Urothelium cell line (cell line): ENCODE measurements around the gene VAV2.

Source experiments
- DNase-seq: peaks from one replicate; pipeline ENCODE4 v3.0.0; 2011; ENCODE audit warnings: low spot score, mixed read lengths
- FAIRE-seq: peaks from 2 replicates; lab custom pipeline; 2011; peaks lifted over from hg19 to GRCh38; lab: Jason Lieb, UNC

The VAV2 gene

DNA sequence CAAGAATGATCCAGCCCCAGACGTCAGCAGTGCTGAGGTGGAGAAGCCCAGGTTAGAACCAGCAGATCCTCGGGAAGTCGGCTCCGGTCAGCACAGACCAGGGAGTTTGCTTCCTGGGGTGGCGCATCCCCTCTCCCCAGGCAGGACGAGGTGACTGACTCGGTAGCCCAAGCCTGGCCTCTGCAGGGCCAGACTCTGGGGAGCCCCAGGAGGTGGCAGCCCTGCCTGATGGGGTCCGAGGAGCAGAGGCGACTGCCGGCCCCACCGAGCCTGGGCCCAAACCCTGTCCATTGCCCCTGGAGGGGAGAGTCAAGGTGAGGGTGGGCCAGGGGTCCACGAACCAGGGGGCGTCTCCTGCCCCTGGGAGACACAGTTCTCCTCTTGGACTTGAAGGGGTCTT is 201.1 kb downstream of the VAV2 start:
- DNase-seq (no peak), FAIRE-seq (no peak)

DNA sequence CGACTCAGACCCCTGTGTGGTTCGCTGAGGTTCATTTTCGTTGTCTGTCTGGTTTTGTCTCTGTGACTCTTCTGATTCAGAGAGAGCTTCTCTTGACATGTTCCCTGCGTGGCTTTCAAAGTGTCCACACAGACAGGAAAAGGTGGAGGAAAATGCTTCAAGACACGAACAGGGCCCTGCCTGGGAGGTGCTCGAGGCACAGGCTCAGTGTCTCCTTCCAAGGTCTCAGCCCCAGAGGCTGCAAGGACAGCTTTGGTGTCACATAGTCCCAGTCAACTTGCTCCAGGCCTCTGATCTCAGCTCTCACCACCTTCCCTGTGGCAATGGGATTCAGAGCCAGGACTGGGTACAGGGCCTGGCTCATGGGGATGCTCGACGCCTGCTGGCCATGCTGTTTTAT is 202.3 kb downstream of the VAV2 start:
- FAIRE-seq (no peak), DNase-seq (no peak)

DNA sequence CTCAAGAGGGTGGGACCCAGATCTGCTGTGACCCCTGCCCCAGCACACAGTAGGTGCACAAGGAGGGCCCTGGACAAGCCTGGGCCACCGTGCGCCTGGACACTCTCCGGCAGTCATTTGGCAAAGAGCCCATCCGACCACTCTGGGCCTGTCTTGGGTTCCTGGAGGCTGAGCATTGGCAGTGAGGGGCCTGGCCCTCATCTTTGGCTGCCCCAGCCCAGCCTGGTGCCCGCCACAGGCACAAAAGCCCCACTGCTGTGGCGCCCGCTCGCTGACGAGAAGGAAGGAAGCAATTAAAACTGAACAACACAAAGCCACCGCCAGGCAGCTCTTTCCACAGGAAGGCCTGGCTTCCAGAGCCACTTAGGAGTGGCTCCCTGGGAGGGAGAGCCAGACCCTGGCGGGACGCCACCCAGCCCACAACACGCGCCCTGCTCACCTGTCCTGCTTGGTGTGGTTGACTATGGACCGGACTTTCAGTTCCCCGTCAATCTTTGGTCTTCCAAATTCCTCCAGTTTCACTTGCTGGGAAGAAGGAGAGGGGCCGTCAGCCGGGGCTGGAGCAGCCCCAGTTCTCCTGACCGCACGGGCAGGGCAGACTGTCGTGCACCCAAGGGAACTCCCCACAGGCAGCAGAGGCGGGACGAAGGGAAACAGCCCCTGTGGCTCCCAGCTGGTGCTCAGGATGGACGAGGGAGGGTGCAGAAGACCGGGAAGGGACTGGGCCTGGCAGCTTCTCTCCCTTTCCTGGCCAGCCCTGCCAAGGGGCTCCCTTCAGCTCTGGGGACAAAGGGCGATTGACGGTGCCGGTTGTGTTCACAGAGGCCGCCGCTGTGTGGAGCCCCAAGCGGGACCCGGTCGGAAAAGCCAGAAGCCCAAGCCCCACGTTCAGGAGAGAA is 203.1 kb downstream of the VAV2 start:
- DNase-seq (no peak), FAIRE-seq (no peak)

DNA sequence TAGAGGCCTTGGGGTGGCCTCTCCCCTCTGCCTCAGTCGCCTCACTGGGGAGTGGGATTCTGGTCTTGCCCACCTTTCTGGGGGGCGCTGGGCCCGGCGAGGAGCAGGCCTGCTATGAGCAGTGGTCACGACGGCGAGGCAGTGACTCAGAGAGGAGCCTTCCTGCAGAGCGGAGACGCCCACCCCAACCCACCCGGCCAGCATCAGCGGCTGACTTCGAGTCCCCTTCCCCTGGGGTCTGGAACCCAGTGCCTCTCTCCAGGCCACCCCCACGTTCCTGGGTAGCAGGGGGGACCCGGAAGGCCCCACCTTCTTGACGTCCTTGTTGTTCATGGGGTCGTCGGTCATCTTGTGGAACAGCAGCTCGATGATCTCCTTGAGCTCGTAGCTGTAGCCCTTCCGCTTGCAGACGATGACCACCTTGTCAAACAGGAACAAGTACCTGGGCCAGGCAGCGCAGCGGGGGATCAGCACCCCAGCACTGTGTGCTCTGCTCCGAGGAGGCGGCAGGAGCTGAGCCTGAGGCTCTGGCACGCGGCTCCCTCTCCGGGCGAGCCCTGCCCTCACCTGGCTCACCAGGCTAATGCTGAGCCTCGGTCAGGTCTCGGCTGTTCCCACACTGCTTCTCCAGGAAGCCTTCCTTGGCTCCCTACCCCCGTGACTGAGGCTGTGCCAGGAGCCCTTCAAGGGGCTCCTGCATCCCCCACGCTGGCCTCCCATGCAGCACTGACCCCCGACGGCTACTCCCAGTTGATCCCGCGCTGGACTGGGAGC is 203.9 kb downstream of the VAV2 start:
- DNase-seq (no peak), FAIRE-seq (no peak)

DNA sequence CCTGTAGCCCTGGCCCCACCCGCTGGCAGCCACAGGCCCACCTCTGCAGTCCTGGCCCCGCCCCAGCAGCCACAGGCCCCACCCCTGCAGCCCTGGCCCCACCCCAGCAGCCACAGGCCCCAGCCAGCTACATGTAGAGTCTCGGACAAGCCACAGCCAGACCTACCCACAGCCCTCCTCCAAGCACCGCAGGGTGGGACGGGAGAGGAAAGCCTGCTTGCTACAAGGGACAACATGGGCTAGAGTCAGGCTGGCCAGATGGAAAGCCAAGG is 204.4 kb downstream of the VAV2 start:
- DNase-seq (peak; percentile 44), FAIRE-seq (no peak)

DNA sequence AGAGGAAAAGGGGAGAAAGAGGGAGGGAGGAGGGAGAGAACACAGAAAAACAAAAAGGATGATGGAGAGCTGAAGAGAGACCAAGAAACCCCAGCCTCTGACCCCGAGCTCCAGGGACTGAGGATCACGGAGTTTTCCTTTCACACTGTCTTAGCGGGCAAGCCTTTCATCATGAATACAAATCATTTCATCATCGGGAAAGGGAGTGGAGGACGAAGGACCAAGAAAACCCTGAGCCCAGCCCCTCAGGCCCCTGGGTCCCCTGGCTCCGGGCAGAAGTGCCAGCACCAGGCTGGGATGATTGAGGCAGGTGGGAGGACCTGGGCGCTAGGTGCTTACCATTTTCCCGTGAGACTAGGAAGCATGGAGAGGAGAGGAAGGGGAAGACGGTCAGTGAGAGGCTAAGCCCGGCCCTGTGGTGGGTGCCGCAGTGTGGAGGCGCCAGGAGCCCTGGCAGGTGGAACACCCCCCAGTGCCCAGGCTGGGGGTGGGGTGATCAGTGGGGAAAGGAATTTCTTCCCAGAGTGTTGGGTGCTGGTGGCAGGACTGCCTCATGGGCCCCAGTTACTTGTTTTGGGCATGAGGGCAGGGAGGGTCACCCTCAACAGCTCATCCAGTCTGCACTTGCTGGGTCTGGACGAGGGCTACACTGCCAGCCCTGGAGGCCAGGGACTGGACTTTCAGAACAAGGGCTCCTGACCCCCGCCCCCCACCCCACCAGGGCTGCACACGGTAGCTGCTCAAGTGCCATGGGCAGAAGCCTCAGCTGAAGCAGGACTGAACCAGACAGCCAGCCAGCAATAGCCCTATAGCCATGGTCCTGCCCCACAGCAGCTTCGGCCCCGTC is 205.0 kb downstream of the VAV2 start:
- no peak for FAIRE-seq

DNA sequence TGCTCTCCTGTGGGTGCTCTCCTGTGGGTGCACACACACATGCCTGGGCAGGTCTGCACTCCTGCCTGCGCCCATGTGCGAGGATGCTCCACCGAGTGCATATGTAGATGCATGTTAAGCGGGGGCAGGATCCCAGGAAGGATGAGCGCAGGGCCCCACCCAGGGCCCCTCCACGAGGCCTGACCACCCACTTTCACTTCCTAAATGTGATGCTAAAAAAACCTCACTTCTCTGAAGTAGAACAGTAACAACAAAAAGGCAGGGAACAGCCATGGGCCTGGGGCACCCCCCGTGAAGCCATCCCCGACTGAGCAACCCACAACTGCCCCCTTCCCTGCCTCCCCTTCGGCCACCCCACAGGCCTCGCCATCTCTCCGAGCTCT is 205.8 kb downstream of the VAV2 start:
- no peak for FAIRE-seq

More for the DNA sequence above, 205.0 kb downstream of the VAV2 start:
- DNase-seq = no peak

DNA sequence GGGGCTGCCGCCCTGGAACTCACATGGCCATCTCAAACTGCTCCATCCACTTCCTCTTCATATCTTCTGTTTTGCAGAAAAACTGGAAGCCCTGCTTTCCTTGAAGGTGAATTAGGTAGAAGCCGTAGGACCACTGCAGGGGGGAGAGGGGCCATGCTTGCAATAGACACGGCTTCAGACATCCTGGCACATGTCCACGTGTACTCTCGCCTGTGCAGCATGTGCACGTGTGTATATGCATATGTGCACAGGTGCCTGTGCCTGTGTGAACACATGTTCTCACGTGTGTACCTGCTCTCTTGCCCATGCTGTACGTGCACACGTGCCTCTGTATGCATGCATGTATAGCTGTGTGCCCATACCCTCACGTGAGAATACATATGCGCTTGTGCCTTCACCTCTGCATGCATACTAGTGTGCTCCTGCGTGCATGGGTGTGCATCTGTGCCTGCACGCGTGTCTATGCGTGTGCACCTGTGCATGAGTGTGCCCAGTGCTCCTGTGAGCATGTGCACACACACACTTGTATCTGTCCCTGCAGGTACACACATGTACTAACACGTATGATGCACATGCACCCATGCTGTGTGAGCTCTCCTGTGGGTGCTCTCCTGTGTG is 206.3 kb downstream of the VAV2 start:
- FAIRE-seq = no peak
- DNase-seq = no peak

More for the DNA sequence above, 205.8 kb downstream of the VAV2 start:
- no peak for DNase-seq

DNA sequence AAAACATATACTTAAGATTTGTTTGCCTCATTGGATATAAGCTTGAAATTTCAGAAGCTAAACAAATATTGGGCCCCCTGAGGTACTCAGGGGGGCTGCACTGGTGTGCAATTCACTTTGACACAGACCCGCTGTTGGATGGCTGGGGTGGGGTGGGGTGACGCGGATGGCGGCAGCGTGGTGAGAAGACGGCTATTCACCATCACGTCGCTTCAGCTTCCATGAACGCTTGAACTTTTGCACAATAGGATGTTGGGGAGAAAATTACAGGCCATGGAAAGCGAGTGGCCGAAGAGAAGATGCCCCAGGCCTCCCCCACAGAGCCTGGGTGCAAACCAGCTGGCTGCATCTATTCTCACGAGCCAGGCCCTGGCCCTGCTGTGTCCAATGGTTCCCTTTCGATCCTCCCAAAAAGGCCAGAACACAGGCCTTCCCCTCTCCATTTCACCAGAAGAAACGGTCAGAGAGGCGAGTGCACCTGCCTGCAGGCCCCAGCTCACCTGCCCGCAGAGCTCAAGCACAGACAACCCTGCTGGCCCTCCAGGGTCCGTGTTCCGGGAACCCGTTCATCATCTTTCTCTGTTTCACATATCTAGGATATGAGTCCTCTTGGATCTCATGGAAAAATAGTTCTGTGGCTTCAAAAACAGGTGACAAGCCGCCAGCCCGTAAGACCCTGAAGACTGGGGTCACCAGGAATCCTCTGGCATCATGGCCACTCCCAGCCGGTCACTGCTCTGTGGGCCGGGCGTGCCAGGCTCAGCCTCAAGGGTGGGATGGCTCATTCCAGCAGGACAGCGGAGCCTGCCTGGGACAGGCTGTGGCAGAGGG is 207.2 kb downstream of the VAV2 start:
- DNase-seq (no peak), FAIRE-seq (no peak)

DNA sequence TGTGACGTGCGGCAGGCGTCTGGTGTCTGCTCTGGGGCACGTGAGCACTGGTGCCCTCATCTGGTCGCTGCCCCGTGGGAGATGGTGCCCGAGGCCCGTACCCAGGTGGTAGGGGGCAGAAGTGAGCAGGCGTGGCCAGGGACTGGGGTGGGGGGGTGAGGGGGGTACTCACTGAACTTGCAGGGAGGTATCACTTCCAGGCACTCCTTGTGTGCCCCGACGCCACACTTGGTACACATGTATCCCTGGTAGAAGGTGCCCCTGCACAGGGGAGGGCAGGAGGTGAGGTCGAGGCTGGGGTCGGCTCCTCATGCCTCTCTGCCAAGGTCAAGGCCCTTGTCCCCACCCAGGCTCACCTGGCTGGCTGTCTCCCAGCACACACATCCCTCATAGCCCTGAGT is 208.8 kb downstream of the VAV2 start:
- no peak for FAIRE-seq
- DNase-seq = no peak

DNA sequence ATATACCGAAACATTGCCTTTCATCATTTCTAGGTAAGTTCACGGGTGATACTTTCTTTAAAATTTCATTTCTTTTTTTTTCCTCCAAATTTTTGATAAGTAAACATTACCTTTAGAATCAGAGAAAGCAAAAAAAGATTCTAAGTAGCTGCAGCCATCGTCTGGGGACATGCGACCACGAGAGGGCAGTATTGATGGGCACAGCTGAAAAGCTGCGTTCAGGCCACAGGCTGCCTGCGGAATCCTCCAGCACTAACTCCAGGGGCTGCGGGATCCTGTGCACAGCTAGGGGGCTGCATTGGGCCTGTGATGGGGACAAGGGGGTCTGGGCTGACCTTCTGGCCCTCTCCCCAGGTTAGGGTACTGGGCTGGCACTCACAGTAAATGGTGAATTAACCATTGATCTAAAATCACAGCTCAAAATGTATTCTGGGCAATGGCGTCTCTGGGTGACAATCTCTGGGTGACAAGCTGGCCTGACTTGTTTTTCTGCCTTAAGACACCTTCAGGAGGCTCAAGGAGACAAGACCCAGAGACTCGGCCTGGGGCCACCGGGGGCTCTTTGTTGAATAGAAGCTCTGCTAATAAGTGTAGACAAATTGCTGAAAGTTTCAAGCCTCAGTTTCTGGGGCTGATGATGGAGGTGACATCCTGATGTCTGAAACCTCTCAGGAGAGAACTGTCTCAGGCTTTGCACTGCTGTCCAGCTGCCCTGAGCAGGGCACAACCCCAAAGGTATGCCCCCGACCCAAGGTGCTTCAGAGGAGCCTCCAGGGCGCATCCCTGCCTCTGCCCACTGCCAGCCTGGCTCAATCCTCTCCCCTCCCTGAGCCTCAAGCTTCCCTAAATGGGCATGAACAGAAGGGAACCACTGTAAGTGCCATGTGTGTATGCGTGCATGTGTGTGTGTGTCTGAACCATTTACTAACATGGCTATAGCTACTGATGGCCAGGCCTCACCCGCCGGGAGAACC is 209.7 kb downstream of the VAV2 start:
- FAIRE-seq = no peak
- peak; percentile 72 for DNase-seq

DNA sequence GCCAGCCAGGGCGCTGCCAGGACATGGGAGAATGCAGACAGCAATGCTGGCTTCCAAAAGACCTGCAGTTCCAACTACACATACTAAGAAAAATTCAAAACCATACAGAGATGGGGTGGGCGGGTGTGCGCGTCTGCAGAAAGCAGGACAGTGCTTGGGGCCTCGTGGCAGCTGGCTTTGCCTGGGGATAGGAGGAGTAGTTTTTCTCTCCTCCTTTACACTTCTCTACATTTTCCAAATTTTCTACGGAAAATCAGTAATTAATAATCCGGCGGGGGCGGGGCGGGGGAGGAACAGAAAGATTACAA is 210.3 kb downstream of the VAV2 start:
- DNase-seq (no peak), FAIRE-seq (no peak)

DNA sequence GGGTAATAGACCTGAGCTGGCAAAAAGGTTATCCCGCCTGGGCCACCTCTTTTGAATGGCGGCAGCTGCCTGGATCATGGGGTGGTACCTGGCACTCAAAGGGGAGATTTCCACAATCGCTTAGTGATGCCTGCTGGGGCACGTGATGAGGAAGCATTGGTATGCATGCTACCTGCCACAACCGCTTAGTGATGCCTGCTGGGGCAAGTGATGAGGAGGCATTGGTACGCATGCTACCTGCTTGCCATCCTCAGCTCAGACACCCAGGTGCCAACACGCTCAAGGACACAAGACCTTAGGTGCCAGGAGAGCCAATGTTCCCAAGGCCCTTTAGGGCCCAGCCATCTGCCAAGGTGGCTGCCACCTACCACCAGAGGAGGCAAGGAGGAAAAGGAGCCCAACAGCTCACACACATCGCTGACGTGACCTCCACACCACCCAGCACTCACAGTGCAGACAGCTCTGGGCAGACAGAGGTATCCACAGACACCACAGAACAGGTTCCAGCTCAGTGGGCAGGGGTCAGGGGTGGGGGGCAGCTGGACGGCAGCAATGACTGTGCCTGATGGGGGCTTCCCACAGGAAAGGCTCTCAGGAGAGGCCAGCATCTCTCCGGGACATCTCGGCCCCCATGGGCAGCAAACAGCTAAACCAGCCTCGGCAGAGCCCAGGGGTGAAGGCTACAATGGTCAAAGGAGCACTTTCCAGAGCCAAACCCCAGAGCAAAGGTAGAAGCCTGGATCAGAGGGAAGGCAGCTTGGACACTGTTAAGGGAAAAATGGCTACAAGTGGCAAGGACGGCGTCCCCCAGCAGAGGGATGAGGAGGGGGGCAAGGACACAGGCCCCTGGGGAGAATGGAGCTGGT is 210.9 kb downstream of the VAV2 start:
- FAIRE-seq = no peak
- no peak for DNase-seq

DNA sequence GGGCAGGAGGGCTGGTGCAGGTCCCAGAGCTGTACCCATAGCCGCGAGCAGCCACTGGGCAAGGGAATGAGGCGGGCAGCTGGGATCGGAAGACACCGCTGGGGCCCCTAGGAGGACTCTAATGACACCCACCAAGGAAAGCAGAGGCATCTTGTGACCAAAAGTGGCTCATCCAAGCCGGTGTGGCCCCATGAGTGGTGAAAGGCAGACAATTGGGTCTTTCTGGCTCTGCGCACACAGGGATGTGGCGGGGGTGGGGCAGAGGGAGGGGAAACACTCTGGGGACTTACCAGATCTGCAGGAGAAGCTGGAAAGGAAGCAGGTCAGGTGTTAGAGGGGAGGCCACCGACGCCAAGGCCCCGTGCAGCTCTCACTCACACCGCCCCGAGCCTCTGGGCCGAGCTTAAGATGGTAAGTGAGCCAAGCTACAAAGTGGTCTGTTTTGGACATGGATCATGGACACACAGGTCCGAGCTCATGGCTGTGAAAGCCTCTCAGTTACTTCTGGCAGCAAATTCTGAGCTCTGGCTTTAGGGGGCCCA is 211.6 kb downstream of the VAV2 start:
- DNase-seq (no peak), FAIRE-seq (no peak)

DNA sequence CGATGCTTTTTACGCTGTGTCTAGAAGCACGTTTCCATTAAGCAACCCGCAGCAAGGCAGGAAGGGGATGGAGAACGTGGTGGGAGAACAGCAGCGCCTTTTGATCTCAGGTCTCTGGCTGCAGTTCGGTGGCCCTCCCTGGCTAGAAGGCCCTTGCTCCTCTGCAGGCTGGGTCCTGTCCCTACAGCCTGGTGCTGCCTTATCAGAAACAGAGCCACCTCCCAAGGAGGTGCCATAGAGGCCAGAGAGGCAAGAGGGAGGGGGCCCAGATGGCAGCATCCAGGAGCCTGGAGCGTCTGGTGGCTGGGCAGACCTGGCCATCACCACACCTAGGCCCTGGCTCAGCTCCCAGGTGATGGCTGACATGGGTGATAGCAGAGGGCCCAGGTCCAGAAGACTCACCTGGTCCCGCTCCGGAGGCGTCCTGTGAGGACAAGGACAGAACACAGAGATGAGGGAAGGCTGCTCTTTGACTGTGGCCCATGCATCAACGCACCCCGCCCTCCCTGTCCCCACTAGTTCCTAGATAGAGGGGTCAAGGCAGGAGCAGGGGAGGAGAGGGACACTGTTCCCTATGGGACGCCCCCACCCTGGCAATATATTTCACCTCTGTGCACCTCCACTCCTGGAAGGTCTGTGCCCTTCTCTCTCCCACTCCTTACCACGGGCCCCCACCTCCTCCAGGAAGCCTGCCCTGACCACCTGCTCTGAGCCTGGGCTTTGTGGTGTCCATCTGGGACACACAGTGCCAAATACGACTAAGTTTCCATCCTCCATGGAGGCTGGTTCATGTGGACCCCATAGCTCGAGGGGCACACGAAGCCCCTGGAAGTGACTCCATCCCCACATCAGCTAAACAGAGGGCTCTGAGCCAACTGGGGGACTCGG is 212.4 kb downstream of the VAV2 start:
- no peak for FAIRE-seq
- no peak for DNase-seq

DNA sequence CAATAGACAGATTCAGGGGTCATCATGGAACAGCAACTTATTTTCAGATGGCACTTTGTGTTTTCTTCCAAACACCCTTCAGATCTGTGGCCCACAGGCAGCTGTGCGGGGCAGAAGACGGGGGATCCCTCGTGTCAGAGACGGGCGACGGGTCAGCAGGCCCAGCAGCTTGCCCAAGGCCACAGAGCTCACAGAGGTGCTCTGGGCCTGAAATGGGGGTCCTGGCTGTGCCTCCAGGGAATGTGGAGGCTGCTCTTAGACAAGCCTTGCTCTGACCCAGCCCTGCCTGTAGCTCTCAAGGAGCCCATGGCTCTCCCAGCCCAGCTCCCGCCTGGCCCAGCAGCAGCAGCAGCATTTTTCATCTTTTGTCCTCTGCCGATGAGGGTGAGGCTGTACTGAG is 213.0 kb downstream of the VAV2 start:
- no peak for DNase-seq
- no peak for FAIRE-seq
